Measurements from ENCODE around the gene PUSL1. TPM values are rescaled to one million over a fixed set of nuclear protein-coding genes. Genes with fewer than 3 reads are reported as not detected.

PUSL1 gene
- total RNA-seq, 1 donor from 2014 or later = 11.1 TPM

DNA sequence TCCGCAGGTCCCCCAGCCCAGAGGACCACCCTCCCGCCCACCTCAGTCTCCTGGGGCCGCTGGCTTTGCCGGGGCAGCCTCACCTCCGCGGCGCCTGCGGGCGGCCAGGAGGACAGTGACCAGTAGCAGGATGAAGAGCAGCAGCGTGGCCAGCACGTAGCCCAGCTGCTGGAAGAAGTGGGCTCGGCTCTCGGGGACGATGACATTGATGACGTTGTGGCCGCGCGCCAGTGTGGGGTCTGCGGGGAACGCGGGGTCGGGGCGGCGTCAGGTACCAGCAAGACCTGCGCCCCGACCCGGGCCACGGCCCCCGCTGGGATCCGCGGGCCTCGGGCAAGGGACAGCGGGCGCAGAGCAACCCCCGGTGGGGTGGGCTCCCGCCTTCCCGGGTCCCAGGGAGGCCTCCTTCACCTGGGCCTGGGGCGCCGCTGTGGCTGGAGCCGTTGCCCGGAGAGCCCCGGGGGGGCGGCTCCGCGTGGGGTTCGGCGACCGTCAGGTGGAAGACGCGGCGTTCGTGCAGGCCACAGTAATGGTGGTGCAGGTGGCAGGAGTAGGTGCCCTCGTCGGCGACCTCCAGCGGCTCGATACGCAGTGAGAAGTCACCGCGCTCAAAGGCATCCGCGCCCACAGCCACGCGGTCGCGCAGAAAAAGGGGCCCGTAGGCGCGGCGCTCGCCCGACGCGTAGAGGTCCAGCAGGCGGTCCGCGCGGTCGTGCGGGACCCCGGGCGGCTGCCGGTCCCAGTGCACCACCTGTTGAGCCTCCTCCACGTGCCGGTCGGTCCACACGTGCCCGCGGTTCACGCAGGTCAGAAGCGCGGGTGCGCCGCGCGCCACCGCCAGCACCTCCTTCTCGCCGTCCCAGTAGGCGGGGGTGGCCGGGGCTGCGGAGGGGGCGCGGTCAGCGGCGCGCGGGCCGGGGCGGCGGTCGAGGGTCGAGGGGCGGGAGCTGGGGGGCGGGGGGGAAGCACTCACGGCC, 46.2 kb downstream of the PUSL1 start:
- DNase-seq = no peak

- peak; percentile 32 for DNase-seq
Measured at GRCh38 chr1:1355416-1355815, 47.0 kb downstream of the PUSL1 start.

DNA sequence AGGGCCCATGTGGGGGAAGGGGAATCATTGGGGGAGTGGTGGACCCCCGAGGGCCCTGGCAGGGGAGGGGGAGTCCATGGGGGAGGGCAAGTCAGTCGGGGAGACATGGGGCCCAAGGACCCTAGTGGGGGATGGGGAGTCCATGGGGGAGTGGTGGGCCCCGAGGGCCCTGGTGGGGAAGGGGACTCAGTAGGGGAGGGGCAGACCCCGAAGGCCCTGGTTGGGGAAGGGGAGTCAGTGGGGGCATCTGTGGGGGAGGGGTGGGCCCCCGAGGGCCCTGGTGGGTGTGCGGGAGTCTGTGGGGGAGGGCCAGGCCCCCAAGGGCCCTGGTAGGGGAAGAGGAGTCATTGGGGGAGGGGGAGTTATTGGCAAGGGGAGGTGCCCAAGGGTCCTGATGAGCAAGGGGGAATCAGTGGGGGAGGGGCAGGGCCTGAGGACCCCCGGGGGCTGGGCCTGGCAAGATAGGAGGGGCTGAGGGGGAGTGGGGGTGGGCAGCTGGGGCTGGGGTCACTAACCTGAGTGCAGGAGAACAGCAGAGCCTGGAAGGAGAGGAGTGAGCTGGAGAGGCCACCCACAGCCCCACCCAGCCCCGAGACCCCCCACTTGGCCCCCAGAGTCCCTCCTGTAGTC, 47.9 kb downstream of the PUSL1 start:
- no peak for DNase-seq

DNA sequence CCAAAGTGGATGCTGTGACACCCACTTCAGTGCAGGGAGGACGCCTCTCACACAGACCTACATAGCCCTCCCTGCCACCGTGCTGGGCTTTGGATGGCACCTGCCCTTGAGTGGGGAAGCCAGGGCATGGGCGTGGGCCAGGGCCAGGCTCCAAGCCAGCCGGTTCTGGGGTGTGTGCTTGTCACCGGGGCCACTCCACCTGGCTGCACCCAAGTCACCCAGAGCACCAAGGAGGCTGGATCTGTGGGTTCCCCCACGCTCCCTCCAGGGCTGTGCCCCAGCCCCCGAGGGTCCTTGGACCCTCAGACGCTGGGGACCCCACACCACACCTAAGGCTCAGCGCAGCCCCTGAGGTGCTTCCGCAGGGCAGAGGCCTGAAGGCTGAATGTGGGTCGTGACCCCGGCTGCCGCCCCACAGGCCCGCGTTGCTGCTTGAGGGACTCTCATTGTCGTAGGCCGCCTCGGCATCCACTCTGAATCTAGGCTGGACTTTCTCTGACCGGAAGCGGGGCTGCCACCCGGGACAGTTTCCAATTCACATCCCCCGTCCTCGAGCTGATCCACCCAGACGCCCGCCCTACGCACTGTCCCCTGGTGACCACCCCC, 48.5 kb downstream of the PUSL1 start:
- no peak for DNase-seq

DNA sequence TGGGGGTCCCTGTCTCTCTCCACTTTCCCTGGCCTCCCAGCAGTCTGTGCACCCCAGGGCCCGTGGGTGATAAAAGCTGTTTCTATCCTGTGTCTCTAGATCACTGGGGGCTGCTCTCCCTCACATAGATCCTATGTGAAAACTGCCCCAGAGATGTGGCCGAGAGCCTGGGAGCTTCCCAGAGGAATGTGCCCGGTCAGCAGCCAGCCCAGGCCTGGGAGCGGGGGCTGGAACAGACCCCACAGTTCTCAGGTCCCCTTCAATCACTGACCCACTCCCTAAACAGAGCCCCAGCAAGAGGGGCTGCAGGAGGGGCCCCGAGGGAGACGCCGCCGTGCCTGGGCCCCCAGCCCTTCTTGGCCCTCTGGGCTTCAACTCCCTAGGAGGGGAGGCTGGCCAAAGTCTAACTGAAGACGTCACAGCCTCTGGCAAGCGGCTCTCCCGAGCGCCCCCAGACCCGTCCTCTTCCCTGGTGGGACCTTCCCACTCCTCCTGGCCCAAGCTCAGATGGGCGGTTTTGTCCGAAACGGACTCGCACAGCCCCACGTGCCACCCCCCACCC, 49.6 kb downstream of the PUSL1 start:
- no peak for DNase-seq

GRCh38 chr1:1358433-1359271, 50.3 kb downstream of the PUSL1 start, which contains the start of gene MXRA8:
Gene MXRA8 (minus strand): TSS chr1:1358555. CDS start chr1:1358504, 51 bp downstream.
- DNase-seq = no peak

GRCh38 chr1:1359308-1359663, 50.9 kb downstream of the PUSL1 start:
- no peak for DNase-seq

GRCh38 chr1:1359664-1360468, 51.5 kb downstream of the PUSL1 start:
- DNase-seq = no peak

GRCh38 chr1:1360506-1361169, 52.2 kb downstream of the PUSL1 start:
- DNase-seq = no peak

Other genes with a start within 250 kb of the PUSL1 start
- gene RNF223, start 234.3 kb upstream of the PUSL1 start, total RNA-seq = not detected in 2 replicates
- 11.4 and 11.7 TPM in 2 replicates for gene C1orf159, start 192.5 kb upstream of the PUSL1 start, total RNA-seq
- not detected in 2 replicates for gene TTLL10, start 134.7 kb upstream of the PUSL1 start, total RNA-seq
- gene TNFRSF18, start 102.0 kb upstream of the PUSL1 start, total RNA-seq = 1.0 TPM in 1 of 2 replicates, not detected in the other
- 1.8 and 4.8 TPM in 2 replicates for gene TNFRSF4, start 94.4 kb upstream of the PUSL1 start, total RNA-seq
- gene SDF4, start 76.6 kb upstream of the PUSL1 start, total RNA-seq = 122 and 160 TPM in 2 replicates
- gene B3GALT6, start 76.4 kb upstream of the PUSL1 start, total RNA-seq = 36.1 and 46.6 TPM in 2 replicates
- 0.17 and 0.56 TPM in 2 replicates for gene C1QTNF12, start 61.9 kb upstream of the PUSL1 start, total RNA-seq
- 57.3 and 62.1 TPM in 2 replicates for gene UBE2J2, start 34.7 kb upstream of the PUSL1 start, total RNA-seq
- gene SCNN1D, start 28.2 kb upstream of the PUSL1 start, total RNA-seq = 0.14 and 1.0 TPM in 2 replicates
- gene ACAP3, start 667 bp upstream of the PUSL1 start, total RNA-seq = 16.8 and 30.6 TPM in 2 replicates
- 52.8 and 77.5 TPM in 2 replicates for gene INTS11, start 16.1 kb downstream of the PUSL1 start, total RNA-seq
- 21.6 and 33.3 TPM in 2 replicates for gene CPTP, start 16.2 kb downstream of the PUSL1 start, total RNA-seq
- gene TAS1R3, start 22.7 kb downstream of the PUSL1 start, total RNA-seq = 0.28 and 0.85 TPM in 2 replicates
- 43.5 and 54.6 TPM in 2 replicates for gene DVL1, start 40.8 kb downstream of the PUSL1 start, total RNA-seq
- 0.56 and 1.7 TPM in 2 replicates for gene MXRA8, start 50.0 kb downstream of the PUSL1 start, total RNA-seq
- gene AURKAIP1, start 66.6 kb downstream of the PUSL1 start, total RNA-seq = 80.2 and 106 TPM in 2 replicates
- 71.1 and 183 TPM in 2 replicates for gene CCNL2, start 90.7 kb downstream of the PUSL1 start, total RNA-seq
- 98.2 and 102 TPM in 2 replicates for gene MRPL20, start 98.7 kb downstream of the PUSL1 start, total RNA-seq
- gene ANKRD65, start 112.7 kb downstream of the PUSL1 start, total RNA-seq = 0.28 and 0.51 TPM in 2 replicates
- gene VWA1, start 127.1 kb downstream of the PUSL1 start, total RNA-seq = 12.7 and 45.3 TPM in 2 replicates
- 0.17 and 1.5 TPM in 2 replicates for gene ATAD3C, start 141.1 kb downstream of the PUSL1 start, total RNA-seq
- gene ATAD3B, start 163.2 kb downstream of the PUSL1 start, total RNA-seq = 15.0 and 21.7 TPM in 2 replicates
- gene ATAD3A, start 203.6 kb downstream of the PUSL1 start, total RNA-seq = 29.3 and 59.4 TPM in 2 replicates
- gene TMEM240, start 232.0 kb downstream of the PUSL1 start, total RNA-seq = 1.7 and 2.6 TPM in 2 replicates

Measured in dermis blood vessel endothelial cell (primary cell).